GM23248 (cell line): ENCODE data around the gene SLC6A9.

Source experiments
- EZH2 ChIP-seq: fragments of 200-600 bp; sonication (generic); IDR thresholded peaks from 2 replicates; pipeline ENCODE4 v1.6.1; 2018; ENCODE audit warnings: antibody characterized with exemption, mild to moderate bottlenecking; ENCODE audit not compliant: insufficient read depth, poor library complexity, severe bottlenecking
- EZH2phosphoT487 ChIP-seq: fragments of 200-600 bp; sonication (generic); IDR thresholded peaks from 2 replicates; pipeline ENCODE4 v1.6.1; 2018; ENCODE audit warnings: antibody characterized with exemption, moderate library complexity, mild to moderate bottlenecking, low read depth; ENCODE audit not compliant: insufficient read depth

DNA sequence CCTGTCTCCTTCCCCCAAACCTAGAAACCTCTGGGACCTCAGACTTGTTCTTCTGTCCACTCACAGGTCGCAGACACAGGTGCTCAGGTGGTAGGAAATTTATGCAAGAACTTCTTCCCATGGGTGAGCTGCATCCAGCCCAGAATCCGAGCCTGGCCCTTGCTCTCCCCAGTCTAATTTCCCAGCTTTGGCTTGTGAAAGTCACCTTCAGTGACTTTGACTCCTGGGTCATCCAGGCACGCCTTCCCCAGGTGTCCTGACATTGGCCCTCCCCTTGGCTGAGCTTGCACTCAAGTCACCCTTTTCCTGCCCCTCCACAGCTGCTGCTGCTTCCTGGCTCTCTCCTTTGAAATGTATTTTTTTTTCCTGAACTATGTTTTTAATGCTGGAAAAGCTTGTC lies 77.9 kb downstream of the SLC6A9 start:
- TF ChIP-seq EZH2 (no peak), EZH2phosphoT487 (no peak)
